CD4-positive, alpha-beta T cell treated with Interleukin-4 for 4 hours (primary cell): ENCODE measurements around the gene PLBD2.

Source experiments
- DNase-seq: peaks from one replicate; pipeline ENCODE4 v3.0.0-alpha.2; 2020

The PLBD2 gene

GRCh38 chr12:113373440-113373839 lies 15.1 kb downstream of the PLBD2 start:
- DNase-seq, result no peak

GRCh38 chr12:113373969-113374368 lies 15.6 kb downstream of the PLBD2 start:
- DNase-seq, result no peak

GRCh38 chr12:113374823-113375428 lies 16.5 kb downstream of the PLBD2 start:
- DNase-seq, result no peak

GRCh38 chr12:113378291-113378690 lies 19.9 kb downstream of the PLBD2 start:
- DNase-seq, result no peak

- DNase-seq, result no peak
Measured at GRCh38 chr12:113381220-113381619, 22.8 kb downstream of the PLBD2 start.

- no peak for DNase-seq
Measured at GRCh38 chr12:113382206-113382605, 23.8 kb downstream of the PLBD2 start.

- no peak for DNase-seq
Measured at GRCh38 chr12:113384778-113385177, 26.4 kb downstream of the PLBD2 start.

- no peak for DNase-seq
Measured at GRCh38 chr12:113385282-113385882, 27.0 kb downstream of the PLBD2 start.

GRCh38 chr12:113386866-113387566 lies 28.6 kb downstream of the PLBD2 start:
- no peak for DNase-seq

- no peak for DNase-seq
Measured at GRCh38 chr12:113387631-113388030, 29.2 kb downstream of the PLBD2 start.

- DNase-seq, result no peak
Measured at GRCh38 chr12:113388351-113388750, 30.0 kb downstream of the PLBD2 start.

- no peak for DNase-seq
Measured at GRCh38 chr12:113390064-113391043, 32.0 kb downstream of the PLBD2 start.

- no peak for DNase-seq
Measured at GRCh38 chr12:113391145-113391544, 32.8 kb downstream of the PLBD2 start.

- DNase-seq, result no peak
Measured at GRCh38 chr12:113391650-113392337, 33.4 kb downstream of the PLBD2 start.

- no peak for DNase-seq
Measured at GRCh38 chr12:113392520-113392919, 34.1 kb downstream of the PLBD2 start.

- no peak for DNase-seq
Measured at GRCh38 chr12:113392988-113393579, 34.7 kb downstream of the PLBD2 start.

- no peak for DNase-seq
Measured at GRCh38 chr12:113393749-113394148, 35.4 kb downstream of the PLBD2 start.

GRCh38 chr12:113395119-113395518 lies 36.7 kb downstream of the PLBD2 start:
- no peak for DNase-seq

- DNase-seq, result no peak
Measured at GRCh38 chr12:113396200-113396599, 37.8 kb downstream of the PLBD2 start.

GRCh38 chr12:113396828-113397496 lies 38.6 kb downstream of the PLBD2 start:
- DNase-seq, result no peak

GRCh38 chr12:113397497-113398197 lies 39.3 kb downstream of the PLBD2 start:
- no peak for DNase-seq
